Spinal cord (tissue), 10 donors: Measurements from ENCODE around the gene BMP6. TPM values are rescaled to one million over a fixed set of nuclear protein-coding genes. Genes with fewer than 3 reads are reported as not detected.

Experiments used
- DNase-seq, 6 donors: peaks; one replicate each; pipeline versions ENCODE4 v3.0.0 to v3.0.0-alpha.2; 2013 to 2015; ENCODE audit warnings: low spot score in 6 of 6, low read depth in 4 of 6
- H3K27ac ChIP-seq: one replicate; pipeline ENCODE4 v1.5.1; 2013; ENCODE audit warnings: low read depth, low read length, control low read depth
- H3K27me3 ChIP-seq: one replicate; pipeline ENCODE4 v1.6.1; 2013; ENCODE audit warnings: low read length; ENCODE audit not compliant: control insufficient read depth, insufficient read depth
- H3K36me3 ChIP-seq: one replicate; pipeline ENCODE4 v1.6.1; 2013; ENCODE audit warnings: low read length; ENCODE audit not compliant: control insufficient read depth, insufficient read depth
- H3K4me1 ChIP-seq: one replicate; pipeline ENCODE4 v1.6.1; 2013; ENCODE audit warnings: low read length; ENCODE audit not compliant: control insufficient read depth, insufficient read depth
- H3K4me3 ChIP-seq: one replicate; pipeline ENCODE4 v1.5.1; 2013; ENCODE audit warnings: low read depth, low read length, control low read depth
- H3K9me3 ChIP-seq: one replicate; pipeline ENCODE4 v1.6.1; 2013; ENCODE audit warnings: low read length; ENCODE audit not compliant: control insufficient read depth, insufficient read depth
- WGBS: methylation state at CpG from one replicate; pipeline ENCODE4 v1.1.5; 2013; ENCODE audit warnings: missing lambda C conversion rate; ENCODE audit not compliant: insufficient coverage; 5-methylcytosine and 5-hydroxymethylcytosine counted together
- polyA plus RNA-seq, 2 donors: library from polyadenylated mRNA; unstranded; fragments of 120-200 nt; gene quantifications; one replicate each; pipeline ENCODE4 v1.2.1, GENCODE V29; 2013; ENCODE audit not compliant: insufficient read length in 2 of 2
- total RNA-seq, 2 donors: library from RNA; depleted of rRNA in 1 of 2; stranded (reverse); fragments of 120-200 nt in 1 of 2; fragments of >200 nt in 1 of 2; gene quantifications; one replicate each; pipeline versions ENCODE4 v1.2.3 to v1.2.4, GENCODE V29; 2013 to 2014
- donor health status: healthy.

Gene BMP6
- total and polyA plus RNA-seq, 4 donors, result 13.6 to 93.3 (median 24.1) TPM

- no peaks in the 10 kb centered on the region for H3K9me3 ChIP-seq
- H3K36me3 ChIP-seq, result no peaks in the 10 kb centered on the region
- peaks cover 58% of the 10 kb centered on the region for H3K27me3 ChIP-seq
- H3K4me3 ChIP-seq, result peak overlapping the region; percentile 56
- peak in 2 of 6 donors; percentile 62 to 67 for DNase-seq
- under 1% methylated on average over 97 of the region's 97 CpGs for WGBS
- no peak overlapping the region for H3K27ac ChIP-seq
- peaks cover 31% of the 10 kb centered on the region for H3K4me1 ChIP-seq
Observed at GRCh38 chr6:7727086-7727945, 1.4 kb downstream of the BMP6 start.

GRCh38 chr6:7727946-7728854 is 2.3 kb downstream of the BMP6 start:
- H3K27ac ChIP-seq, result peak overlapping the region; percentile 61
- peak in 3 of 6 donors; percentile 59 to 89 (median 80) for DNase-seq
- peaks cover 29% of the 10 kb centered on the region for H3K4me1 ChIP-seq
- WGBS, result under 1% methylated on average over 37 of the region's 45 CpGs
- H3K27me3 ChIP-seq, result peaks cover 53% of the 10 kb centered on the region
- peak overlapping the region; percentile 56 for H3K4me3 ChIP-seq
- no peaks in the 10 kb centered on the region for H3K9me3 ChIP-seq
- H3K36me3 ChIP-seq, result no peaks in the 10 kb centered on the region

GRCh38 chr6:7728855-7729590 is 3.1 kb downstream of the BMP6 start:
- DNase-seq, result no peak
- H3K27me3 ChIP-seq, result peaks cover 46% of the 10 kb centered on the region
- WGBS, result 19% methylated on average over 6 of the region's 14 CpGs
- H3K4me1 ChIP-seq, result peaks cover 28% of the 10 kb centered on the region
- no peaks in the 10 kb centered on the region for H3K9me3 ChIP-seq
- H3K27ac ChIP-seq, result peak overlapping the region; percentile 61
- H3K36me3 ChIP-seq, result no peaks in the 10 kb centered on the region
- peak overlapping the region; percentile 56 for H3K4me3 ChIP-seq

DNA sequence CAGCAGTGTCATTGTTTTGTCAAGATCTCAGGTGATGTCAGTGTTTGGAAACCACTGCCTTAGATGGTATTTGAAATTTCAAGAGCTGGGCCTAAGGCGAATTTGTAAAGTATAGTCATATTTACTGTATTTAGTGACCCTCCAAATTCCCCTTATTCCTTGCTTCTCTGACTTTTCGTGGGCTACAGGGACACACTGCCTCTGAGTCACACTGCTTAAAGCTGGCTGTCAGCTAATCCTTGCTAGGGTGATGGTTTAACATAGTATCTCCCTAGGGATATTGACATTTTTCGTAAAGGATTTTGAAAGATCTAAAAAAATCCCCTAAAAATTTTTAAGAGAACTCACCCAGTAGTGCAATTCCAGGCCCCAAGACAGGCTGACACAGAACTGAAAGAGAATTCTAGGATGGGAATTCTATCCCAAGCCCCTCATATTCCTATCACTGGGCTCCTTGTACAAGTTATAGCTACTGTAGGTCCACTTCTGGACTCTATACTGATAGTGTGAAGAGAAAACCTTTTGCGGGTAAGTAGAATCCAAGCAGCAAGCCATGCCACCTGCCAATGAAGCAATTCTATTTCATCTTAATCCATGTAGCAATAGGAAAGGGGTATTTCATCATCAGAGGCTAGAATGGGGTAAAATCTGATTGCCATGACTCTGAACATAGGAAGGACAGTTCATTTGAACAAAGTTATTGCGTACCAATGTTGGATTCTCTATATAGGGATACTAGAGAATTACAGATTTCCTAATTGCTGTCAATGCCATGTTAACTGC is 4.3 kb downstream of the BMP6 start:
- DNase-seq, result no peak
- peaks cover 39% of the 10 kb centered on the region for H3K27me3 ChIP-seq
- no peaks in the 10 kb centered on the region for H3K36me3 ChIP-seq
- H3K4me3 ChIP-seq, result no peak overlapping the region
- 100% methylated on average over 1 of the region's 5 CpGs for WGBS
- H3K27ac ChIP-seq, result no peak overlapping the region
- H3K9me3 ChIP-seq, result no peaks in the 10 kb centered on the region
- H3K4me1 ChIP-seq, result peaks cover 28% of the 10 kb centered on the region

- Histone ChIP-seq H3K4me3 (no peak overlapping the region), H3K36me3 (no peaks in the 10 kb centered on the region), H3K27ac (no peak overlapping the region), H3K4me1 (peaks cover 26% of the 10 kb centered on the region), H3K27me3 (peaks cover 34% of the 10 kb centered on the region), H3K9me3 (no peaks in the 10 kb centered on the region)
- DNase-seq, result no peak
- 70% methylated on average over 2 of the region's 10 CpGs for WGBS
Observed at GRCh38 chr6:7730784-7731227, 4.9 kb downstream of the BMP6 start.

GRCh38 chr6:7731294-7731693 is 5.4 kb downstream of the BMP6 start:
- H3K4me1 ChIP-seq, result peaks cover 23% of the 10 kb centered on the region
- WGBS, result no CpG with 5 or more reads among the region's 2 CpGs
- no peak overlapping the region for H3K27ac ChIP-seq
- no peak overlapping the region for H3K4me3 ChIP-seq
- no peaks in the 10 kb centered on the region for H3K9me3 ChIP-seq
- H3K27me3 ChIP-seq, result peaks cover 34% of the 10 kb centered on the region
- no peak for DNase-seq
- no peaks in the 10 kb centered on the region for H3K36me3 ChIP-seq

DNA sequence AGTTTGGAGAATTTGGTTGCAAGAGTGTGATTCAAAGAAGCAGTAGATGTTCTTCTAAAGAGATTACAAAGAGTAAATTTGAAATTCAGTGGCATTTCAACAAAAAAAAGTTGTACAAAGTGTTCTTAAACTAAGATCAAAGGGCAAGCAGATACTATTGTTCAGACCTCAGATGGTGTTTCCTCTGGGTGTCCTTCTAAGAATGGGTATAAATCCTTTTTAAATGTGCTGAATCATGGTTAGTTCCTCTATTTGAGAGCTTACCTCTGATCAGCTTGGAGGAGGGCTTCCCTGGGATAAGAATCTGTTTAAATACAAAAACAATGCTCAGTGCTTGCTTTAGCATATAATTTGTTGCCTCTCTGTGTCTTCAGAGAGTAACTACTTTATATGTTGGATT is 6.3 kb downstream of the BMP6 start:
- Histone ChIP-seq H3K27ac (no peak overlapping the region), H3K4me1 (peaks cover 18% of the 10 kb centered on the region), H3K9me3 (no peaks in the 10 kb centered on the region), H3K4me3 (no peak overlapping the region), H3K27me3 (peaks cover 31% of the 10 kb centered on the region), H3K36me3 (no peaks in the 10 kb centered on the region)
- no peak for DNase-seq

- no peak overlapping the region for H3K27ac ChIP-seq
- WGBS, result 83% methylated on average over 9 of the region's 18 CpGs
- DNase-seq, result no peak
- H3K4me1 ChIP-seq, result no peaks in the 10 kb centered on the region
- peaks cover 9% of the 10 kb centered on the region for H3K27me3 ChIP-seq
- H3K4me3 ChIP-seq, result no peak overlapping the region
- H3K36me3 ChIP-seq, result no peaks in the 10 kb centered on the region
- H3K9me3 ChIP-seq, result no peaks in the 10 kb centered on the region
Observed at GRCh38 chr6:7734707-7735383, 8.9 kb downstream of the BMP6 start.
